Mesenteric fat pad (tissue), 1 donor: Measurements from ENCODE around the gene RETREG2. TPM values are rescaled to one million over a fixed set of nuclear protein-coding genes. Genes with fewer than 3 reads are reported as not detected.

Source experiments
- total RNA-seq: library from RNA; stranded (reverse); fragmentation: NEBNext Ultra II Directional; extraction: Animal tissue kit (Norgen Biotek cat#: 25700); gene quantifications from one replicate; pipeline ENCODE4 v1.2.1, GENCODE V29; 2021
- donor health status: DM: yes; HTN: yes; CAD: no.

RETREG2 gene
- total RNA-seq, 1 donor from 2014 or later: 68.1 TPM

Other genes starting within 250 kb of the RETREG2 start
- gene CDK5R2, start 218.6 kb upstream of the RETREG2 start, total RNA-seq: not detected
- gene FEV, start 193.1 kb upstream of the RETREG2 start, total RNA-seq: not detected
- gene CRYBA2, start 184.9 kb upstream of the RETREG2 start, total RNA-seq: not detected
- gene CFAP65, start 136.8 kb upstream of the RETREG2 start, total RNA-seq: not detected
- gene IHH, start 117.4 kb upstream of the RETREG2 start, total RNA-seq: 0.26 TPM
- gene NHEJ1, start 17.5 kb upstream of the RETREG2 start, total RNA-seq: 13.8 TPM
- gene SLC23A3, start 8.2 kb upstream of the RETREG2 start, total RNA-seq: 0.93 TPM
- 82.8 TPM for gene CNPPD1, start 1.4 kb upstream of the RETREG2 start, total RNA-seq
- gene ZFAND2B, start 28.5 kb downstream of the RETREG2 start, total RNA-seq: 31.3 TPM
- gene ABCB6, start 40.7 kb downstream of the RETREG2 start, total RNA-seq: 36.5 TPM
- gene ATG9A, start 51.4 kb downstream of the RETREG2 start, total RNA-seq: 59.0 TPM
- 15.9 TPM for gene ANKZF1, start 51.5 kb downstream of the RETREG2 start, total RNA-seq
- 13.5 TPM for gene GLB1L, start 67.2 kb downstream of the RETREG2 start, total RNA-seq
- 16.1 TPM for gene STK16, start 67.2 kb downstream of the RETREG2 start, total RNA-seq
- not detected for gene TUBA4B, start 75.0 kb downstream of the RETREG2 start, total RNA-seq
- 21.7 TPM for gene TUBA4A, start 75.6 kb downstream of the RETREG2 start, total RNA-seq
- 67.5 TPM for gene DNAJB2, start 101.1 kb downstream of the RETREG2 start, total RNA-seq
- not detected for gene PTPRN, start 131.1 kb downstream of the RETREG2 start, total RNA-seq
- gene RESP18, start 154.5 kb downstream of the RETREG2 start, total RNA-seq: not detected
- 78.6 TPM for gene DNPEP, start 209.6 kb downstream of the RETREG2 start, total RNA-seq
- gene DES, start 240.1 kb downstream of the RETREG2 start, total RNA-seq: 62.5 TPM